K562 (cell line): ENCODE results near the gene ARHGEF33. TPM values are rescaled to one million over a fixed set of nuclear protein-coding genes. Genes with fewer than 3 reads are reported as not detected.

Source experiments
- C11orf30 ChIP-seq: fragments of 450-650 bp; IDR thresholded peaks from 2 replicates; pipeline ENCODE4 v1.6.1; 2016; ENCODE audit warnings: low read depth, mild to moderate bottlenecking
- KLF13 ChIP-seq: fragments of 450-650 bp; IDR thresholded peaks from 2 replicates; pipeline ENCODE4 v1.6.1; 2016; ENCODE audit warnings: missing genetic modification characterization, low read depth, mild to moderate bottlenecking, missing compliant biosample characterization, moderate library complexity, borderline replicate concordance
- RB1 ChIP-seq: fragments of 450-650 bp; IDR thresholded peaks from 2 replicates; pipeline ENCODE4 v1.6.1; 2017; ENCODE audit warnings: low read depth, mild to moderate bottlenecking
- RREB1 ChIP-seq: fragments of 250-450 bp; sonication (Bioruptor Pico); IDR thresholded peaks from 2 replicates; pipeline ENCODE4 v1.4.0; 2020
- SIN3B ChIP-seq: fragments of 450-650 bp; IDR thresholded peaks from 2 replicates; pipeline ENCODE4 v1.6.1; 2017; ENCODE audit warnings: low read depth, mild to moderate bottlenecking, moderate library complexity
- ZBTB40 ChIP-seq, 2 experiments: fragments of 450-650 bp in 1 of 2; sonication (generic) in 1 of 2; formaldehyde crosslinking in 1 of 2; IDR thresholded peaks; 2 replicates each; pipeline versions ENCODE4 v1.7.1 to v1.9.0; 2016 to 2022; ENCODE audit warnings: inconsistent platforms in 1 of 2, mild to moderate bottlenecking in 1 of 2, missing genetic modification reagents in 1 of 2
- ZBTB43 ChIP-seq: sonication (generic); formaldehyde crosslinking; IDR thresholded peaks from 2 replicates; pipeline ENCODE4 v1.8.0; 2023; ENCODE audit warnings: mild to moderate bottlenecking, missing genetic modification reagents
- ZKSCAN3 ChIP-seq: fragments of 250-450 bp; sonication (Bioruptor Pico); IDR thresholded peaks from 2 replicates; pipeline ENCODE4 v1.4.0; 2020
- polyA plus RNA-seq, 8 experiments: library from polyadenylated mRNA; depleted of rRNA in 4 of 8; stranded (reverse) in 5 of 8; unstranded in 3 of 8; fragments of >200 nt; fragmentation: Nextera tagmentation in 2 of 8; fragmentation: Illumina TruSeq in 1 of 8; extraction: Ambion mirVana in 2 of 8; extraction: Trizol in 1 of 8; gene quantifications; 2 replicates each; pipeline versions ENCODE4 v1.2.1 to v1.2.3, GENCODE V29; 2011 to 2014; ENCODE audit warnings: inconsistent platforms in 1 of 8, missing spikeins in 1 of 8
- total RNA-seq, 7 experiments: library from RNA; depleted of rRNA in 6 of 7; stranded (reverse); fragments of >200 nt in 6 of 7; fragmentation: Illumina TruSeq in 2 of 7; extraction: Trizol in 2 of 7; gene quantifications; 2 replicates each; pipeline versions ENCODE4 v1.2.1 to v1.2.3, GENCODE V29; 2011 to 2021; ENCODE audit warnings: low replicate concordance in 1 of 7

ARHGEF33 gene
- total and polyA plus RNA-seq, 9 of the 15 experiments (the other 6 are each of a cell fraction or from before 2014, with no cell fraction given), result 0.01 to 0.08 (median 0.03) TPM; not detected in 5

GRCh38 chr2:39013871-39014270 is 124.2 kb downstream of the ARHGEF33 start (continued):
- no peak for TF ChIP-seq ZBTB40 (IDR thresholded peaks at IDR 0.05)
- no peak for TF ChIP-seq ZBTB40 (CRISPR knock-in tag; IDR thresholded peaks at IDR 0.05)
- TF ChIP-seq ZKSCAN3, result no peak
- no peak for TF ChIP-seq SIN3B
- no peak for TF ChIP-seq KLF13
- no peak for TF ChIP-seq ZBTB43 (CRISPR knock-in tag)
- no peak for TF ChIP-seq RB1
- peak; percentile 51; the same call in 1 of the 2 replicates for TF ChIP-seq C11orf30
- no peak for TF ChIP-seq RREB1 (CRISPR knock-in tag)
